ENCODE data around the gene TANC2. TPM values are rescaled to one million over a fixed set of nuclear protein-coding genes. Genes with fewer than 3 reads are reported as not detected.

Gene TANC2
- total RNA-seq, 4 donors from 2014 or later = 14.3 to 34.3 (median 28.3) TPM

- ATAC-seq (ENCODE audit: low FRiP score) (no peak), DNase-seq (ENCODE audit: low spot score) (no peak)
- TF ChIP-seq CTCF (IDR thresholded peaks at IDR 0.05) = no peak
Measured at GRCh38 chr17:62999736-63000135, 33.7 kb downstream of the TANC2 start.

GRCh38 chr17:63001689-63002394, 35.8 kb downstream of the TANC2 start:
- ATAC-seq (ENCODE audit: low FRiP score) = no peak
- no peak for TF ChIP-seq CTCF (IDR thresholded peaks at IDR 0.05)
- DNase-seq (ENCODE audit: low spot score) = no peak

- ATAC-seq (ENCODE audit: low FRiP score) = no peak
- DNase-seq (ENCODE audit: low spot score) = no peak
- TF ChIP-seq CTCF (IDR thresholded peaks at IDR 0.05) = no peak
Measured at GRCh38 chr17:63002625-63003024, 36.6 kb downstream of the TANC2 start.

GRCh38 chr17:63015824-63016223, 49.8 kb downstream of the TANC2 start:
- ATAC-seq (ENCODE audit: low FRiP score) = no peak
- TF ChIP-seq CTCF (IDR thresholded peaks at IDR 0.05) = no peak
- no peak for DNase-seq (ENCODE audit: low spot score)

Small RNAs within 50 kb of the gene (small RNA-seq; reads per million reads assigned to genes)
- gene MIR633 = not detected

Other genes starting within 250 kb of the TANC2 start
- under 1 TPM in 1 of 4 donors, not detected in 3; 0.28 TPM for gene MARCHF10, start 157.9 kb upstream of the TANC2 start, total RNA-seq